GM12801 (cell line): ENCODE results near the gene LRP2BP.

Experiments
- CTCF ChIP-seq: IDR thresholded peaks from one replicate; pipeline ENCODE4 v1.5.1; 2011; ENCODE audit warnings: control low read depth; ENCODE audit not compliant: insufficient read length; ENCODE audit errors: extremely low read depth

The LRP2BP gene

GRCh38 chr4:185392156-185392555 is 3.6 kb downstream of the LRP2BP start:
- TF ChIP-seq CTCF, result no peak

GRCh38 chr4:185390941-185391340 is 4.8 kb downstream of the LRP2BP start:
- TF ChIP-seq CTCF, result no peak

GRCh38 chr4:185387957-185388356 is 7.8 kb downstream of the LRP2BP start:
- no peak for TF ChIP-seq CTCF

- no peak for TF ChIP-seq CTCF
These were observed 10.8 kb downstream of the LRP2BP start for GRCh38 chr4:185384930-185385331.

- no peak for TF ChIP-seq CTCF
These were observed 11.7 kb downstream of the LRP2BP start for GRCh38 chr4:185384061-185384460.

- TF ChIP-seq CTCF, result no peak
These were observed 12.3 kb downstream of the LRP2BP start for GRCh38 chr4:185383451-185383850.

- TF ChIP-seq CTCF, result no peak
These were observed 13.0 kb downstream of the LRP2BP start for GRCh38 chr4:185382754-185383153.
